ENCODE measurements around the gene CYLD. TPM values are rescaled to one million over a fixed set of nuclear protein-coding genes. Genes with fewer than 3 reads are reported as not detected.

CYLD gene
- polyA plus RNA-seq, 1 donor from 2014 or later: 27.6 TPM

GRCh38 chr16:50815382-50815781, 73.5 kb downstream of the CYLD start:
- Histone ChIP-seq H3K9ac (ENCODE audit: low read length) (no peak overlapping the region), H3K9me2 (ENCODE audit: insufficient read depth, low read length) (no peaks in the 10 kb centered on the region), H3F3A (ENCODE audit: insufficient read depth, low read length, poor library complexity, severe bottlenecking) (no peaks in the 10 kb centered on the region), H3K36me3 (ENCODE audit: insufficient read depth, low read length) (no peaks in the 10 kb centered on the region), H3K9me3 (ENCODE audit: low read length) (no peaks in the 10 kb centered on the region), H3K27me3 (ENCODE audit: insufficient read depth, low read depth, low read length) (no peaks in the 10 kb centered on the region), H3K4me3 (ENCODE audit: low read length) (no peak overlapping the region), H3K27ac (ENCODE audit: low read length) (no peak overlapping the region), H3K79me2 (replicated peaks; ENCODE audit: insufficient read depth, low read length) (no peaks in the 10 kb centered on the region), H4K20me1 (ENCODE audit: insufficient read depth) (no peaks in the 10 kb centered on the region), H3K4me2 (ENCODE audit: low read length) (no peak overlapping the region), H2AFZ (ENCODE audit: low read depth, low read length) (no peak overlapping the region)
- TF ChIP-seq MXI1 (conservative IDR thresholded peaks at IDR 0.05; ENCODE audit: poor library complexity, severe bottlenecking) (no peak), POLR2AphosphoS5 (IDR thresholded peaks at IDR 0.05) (no peak), EP300 (conservative IDR thresholded peaks at IDR 0.05; ENCODE audit: poor library complexity, severe bottlenecking) (no peak), RAD21 (conservative IDR thresholded peaks at IDR 0.05) (no peak), SMC3 (conservative IDR thresholded peaks at IDR 0.05; ENCODE audit: poor library complexity) (no peak), TAF1 (IDR thresholded peaks at IDR 0.05; ENCODE audit: low read depth) (no peak), REST (IDR thresholded peaks at IDR 0.05; ENCODE audit: borderline replicate concordance) (no peak), CTCF (IDR thresholded peaks at IDR 0.05; ENCODE audit: poor library complexity, severe bottlenecking) (no peak), EZH2 (IDR thresholded peaks at IDR 0.05; ENCODE audit: borderline replicate concordance, insufficient read depth, low read length, poor library complexity, severe bottlenecking) (no peak)

- no peak overlapping the region for H3K9ac ChIP-seq (ENCODE audit: low read length)
- H4K20me1 ChIP-seq (ENCODE audit: insufficient read depth): no peaks in the 10 kb centered on the region
- H3K4me3 ChIP-seq (ENCODE audit: low read length): no peak overlapping the region
- no peaks in the 10 kb centered on the region for H3K36me3 ChIP-seq (ENCODE audit: insufficient read depth, low read length)
- no peaks in the 10 kb centered on the region for H3K27me3 ChIP-seq (ENCODE audit: insufficient read depth, low read depth, low read length)
- no peaks in the 10 kb centered on the region for H3K9me2 ChIP-seq (ENCODE audit: insufficient read depth, low read length)
- H3K4me2 ChIP-seq (ENCODE audit: low read length): no peak overlapping the region
- TF ChIP-seq SMC3 (conservative IDR thresholded peaks at IDR 0.05; ENCODE audit: poor library complexity) (no peak), EP300 (conservative IDR thresholded peaks at IDR 0.05; ENCODE audit: poor library complexity, severe bottlenecking) (no peak), MXI1 (conservative IDR thresholded peaks at IDR 0.05; ENCODE audit: poor library complexity, severe bottlenecking) (no peak), EZH2 (IDR thresholded peaks at IDR 0.05; ENCODE audit: borderline replicate concordance, insufficient read depth, low read length, poor library complexity, severe bottlenecking) (no peak), REST (IDR thresholded peaks at IDR 0.05; ENCODE audit: borderline replicate concordance) (no peak), POLR2AphosphoS5 (IDR thresholded peaks at IDR 0.05) (no peak), CTCF (IDR thresholded peaks at IDR 0.05; ENCODE audit: poor library complexity, severe bottlenecking) (no peak), TAF1 (IDR thresholded peaks at IDR 0.05; ENCODE audit: low read depth) (no peak)
- no peaks in the 10 kb centered on the region for H3K79me2 ChIP-seq (replicated peaks; ENCODE audit: insufficient read depth, low read length)
- no peaks in the 10 kb centered on the region for H3K9me3 ChIP-seq (ENCODE audit: low read length)
- no peak overlapping the region for H2AFZ ChIP-seq (ENCODE audit: low read depth, low read length)
- H3K27ac ChIP-seq (ENCODE audit: low read length): no peak overlapping the region
- H3F3A ChIP-seq (ENCODE audit: insufficient read depth, low read length, poor library complexity, severe bottlenecking): no peaks in the 10 kb centered on the region
Observed at GRCh38 chr16:50816901-50817555, 75.1 kb downstream of the CYLD start.

Measured in neural cell (in vitro differentiated cells).